ENCODE results near the gene INTS13.

INTS13 gene

DNA sequence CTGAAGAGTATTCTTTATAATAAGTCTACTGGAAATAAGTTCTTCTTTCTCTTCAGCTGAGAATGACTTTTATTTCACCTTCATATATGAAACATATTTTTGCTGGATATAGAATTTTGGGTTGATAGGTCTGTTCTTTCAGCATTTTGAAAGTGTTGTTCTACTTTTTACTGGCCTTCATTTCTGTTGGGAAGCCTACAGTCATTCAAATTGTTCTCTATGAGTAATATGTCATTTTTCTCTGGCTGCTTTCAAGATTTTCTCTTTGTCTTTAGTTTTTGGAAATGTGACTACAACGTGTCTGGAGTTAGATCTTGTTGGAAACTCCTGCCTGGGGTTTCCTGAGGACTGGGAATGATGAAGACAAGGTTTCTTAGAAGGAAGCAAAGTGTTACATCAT, 10.5 kb upstream of the INTS13 start:
- H3K4me3 ChIP-seq (ENCODE audit: low read depth, low read length) = no peak overlapping the region
- in situ Hi-C loops (cut with HindIII; ENCODE audit: low sequenced_read_pairs) = no loop called here
- no peak for DNase-seq (ENCODE audit: low read depth)
- TF ChIP-seq, protein P1, sequence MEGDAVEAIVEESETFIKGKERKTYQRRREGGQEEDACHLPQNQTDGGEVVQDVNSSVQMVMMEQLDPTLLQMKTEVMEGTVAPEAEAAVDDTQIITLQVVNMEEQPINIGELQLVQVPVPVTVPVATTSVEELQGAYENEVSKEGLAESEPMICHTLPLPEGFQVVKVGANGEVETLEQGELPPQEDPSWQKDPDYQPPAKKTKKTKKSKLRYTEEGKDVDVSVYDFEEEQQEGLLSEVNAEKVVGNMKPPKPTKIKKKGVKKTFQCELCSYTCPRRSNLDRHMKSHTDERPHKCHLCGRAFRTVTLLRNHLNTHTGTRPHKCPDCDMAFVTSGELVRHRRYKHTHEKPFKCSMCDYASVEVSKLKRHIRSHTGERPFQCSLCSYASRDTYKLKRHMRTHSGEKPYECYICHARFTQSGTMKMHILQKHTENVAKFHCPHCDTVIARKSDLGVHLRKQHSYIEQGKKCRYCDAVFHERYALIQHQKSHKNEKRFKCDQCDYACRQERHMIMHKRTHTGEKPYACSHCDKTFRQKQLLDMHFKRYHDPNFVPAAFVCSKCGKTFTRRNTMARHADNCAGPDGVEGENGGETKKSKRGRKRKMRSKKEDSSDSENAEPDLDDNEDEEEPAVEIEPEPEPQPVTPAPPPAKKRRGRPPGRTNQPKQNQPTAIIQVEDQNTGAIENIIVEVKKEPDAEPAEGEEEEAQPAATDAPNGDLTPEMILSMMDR (IDR thresholded peaks at IDR 0.05; ENCODE audit: low read depth, low read length, missing control alignments) = no peak

DNA sequence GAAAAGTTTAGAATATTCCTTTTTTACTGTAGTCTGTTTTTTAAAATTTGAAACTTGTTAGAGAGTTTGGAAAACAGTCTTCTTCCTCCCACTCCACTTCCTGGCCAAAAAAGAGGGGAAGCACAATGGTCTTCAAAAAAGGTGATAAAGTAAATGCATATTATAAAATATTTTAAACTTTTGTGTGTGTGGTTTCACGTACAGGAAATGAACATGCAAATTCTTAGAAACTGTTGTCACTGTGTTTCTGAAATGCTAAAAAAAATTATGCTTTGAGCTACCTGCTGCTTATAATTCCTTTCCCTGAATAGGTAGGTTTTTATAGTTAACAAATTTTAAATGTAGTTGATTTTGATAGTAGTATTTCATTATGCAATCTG, 3.4 kb upstream of the INTS13 start:
- DNase-seq (ENCODE audit: low read depth) = no peak
- in situ Hi-C loops (cut with HindIII; ENCODE audit: low sequenced_read_pairs) = no loop called here
- no peak overlapping the region for H3K4me3 ChIP-seq (ENCODE audit: low read depth, low read length)
- TF ChIP-seq, protein P1 (IDR thresholded peaks at IDR 0.05; ENCODE audit: low read depth, low read length, missing control alignments) = no peak

DNA sequence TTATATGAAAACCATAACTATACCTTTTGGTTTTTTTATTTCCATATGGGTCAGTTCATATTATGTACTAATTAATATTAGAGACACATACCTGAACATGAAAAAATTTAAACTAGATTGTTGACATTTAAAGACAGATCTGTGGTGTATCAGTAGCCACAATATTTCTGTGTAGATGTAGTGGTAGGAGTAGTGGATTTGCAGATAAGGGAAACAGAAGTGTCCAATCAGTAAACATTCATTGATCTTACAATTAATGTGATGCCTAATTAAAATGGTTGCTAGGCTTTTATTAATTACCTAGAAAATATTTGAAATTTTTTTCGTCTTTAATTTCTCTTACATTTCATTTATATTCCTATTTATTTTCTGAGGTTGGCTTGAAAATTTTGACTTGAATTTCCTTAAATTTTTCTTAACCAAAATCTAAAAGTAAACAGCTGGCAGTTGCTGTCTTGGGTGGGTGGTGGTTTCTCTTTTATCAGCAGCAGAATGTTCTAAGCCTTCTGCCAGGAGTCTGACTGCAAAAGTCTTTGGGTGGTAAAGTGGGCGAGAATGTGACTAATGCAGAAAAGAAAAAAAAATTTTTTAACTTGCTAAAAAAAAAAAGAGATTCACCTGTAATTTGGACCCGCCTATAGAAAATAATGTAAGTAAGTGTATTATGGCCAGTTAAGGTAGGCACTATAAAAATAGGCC, 2.9 kb upstream of the INTS13 start:
- no peak for DNase-seq (ENCODE audit: low read depth)
- in situ Hi-C loops (cut with HindIII; ENCODE audit: low sequenced_read_pairs) = no loop called here
- H3K4me3 ChIP-seq (ENCODE audit: low read depth, low read length) = no peak overlapping the region
- TF ChIP-seq, protein P1 (IDR thresholded peaks at IDR 0.05; ENCODE audit: low read depth, low read length, missing control alignments) = no peak

DNA sequence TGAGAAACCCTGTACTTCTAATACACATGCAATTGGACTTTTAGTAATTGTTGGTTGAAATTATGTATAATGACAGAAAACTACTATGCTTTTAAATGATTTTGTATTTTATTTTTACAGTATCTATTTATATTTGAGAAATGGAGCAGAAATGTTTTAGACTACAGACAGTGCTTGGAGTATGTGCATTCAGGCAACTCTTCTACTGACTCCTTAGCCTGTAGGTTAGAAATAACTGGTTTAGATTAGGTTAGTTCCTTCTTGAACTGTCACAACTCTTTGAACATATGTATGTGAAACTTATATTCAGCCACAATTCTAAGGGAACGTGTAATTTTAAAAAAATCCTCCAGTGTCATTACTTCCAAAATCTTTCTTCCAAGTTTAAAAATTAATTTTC, 2.2 kb upstream of the INTS13 start:
- no peak for DNase-seq (ENCODE audit: low read depth)
- TF ChIP-seq, protein P1 (IDR thresholded peaks at IDR 0.05; ENCODE audit: low read depth, low read length, missing control alignments) = no peak
- H3K4me3 ChIP-seq (ENCODE audit: low read depth, low read length) = peak overlapping the region; percentile 92
- in situ Hi-C loops (cut with HindIII; ENCODE audit: low sequenced_read_pairs) = no loop called here

DNA sequence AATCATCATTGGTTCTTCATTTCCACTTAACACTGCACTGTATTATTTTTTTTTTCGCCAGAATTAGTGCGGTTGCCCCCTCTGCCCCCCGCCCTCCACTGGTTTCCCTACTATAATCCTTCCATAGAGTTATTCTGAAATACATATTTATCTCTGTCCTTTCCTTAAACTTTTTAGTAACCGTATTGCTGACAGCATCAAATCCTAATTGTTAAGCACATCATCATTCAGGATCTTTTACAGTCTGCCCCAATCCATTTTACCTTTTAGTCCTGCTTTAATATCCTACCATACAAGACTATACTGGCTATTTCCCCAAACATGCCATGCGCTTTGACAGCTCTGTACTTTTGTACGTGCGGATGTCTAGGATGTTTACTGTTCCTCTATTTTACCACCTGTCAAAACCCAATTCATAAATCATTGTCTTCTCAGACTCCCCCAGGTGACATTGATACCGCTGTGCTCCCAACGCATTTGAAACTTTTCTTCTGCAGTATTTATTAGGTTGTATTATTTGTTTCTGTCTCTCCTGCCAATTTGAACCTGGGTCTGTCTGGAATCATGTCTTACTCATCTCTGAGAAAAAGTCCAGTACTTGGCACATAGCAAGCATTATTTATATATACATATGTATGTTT, 1.5 kb upstream of the INTS13 start:
- TF ChIP-seq, protein P1 (IDR thresholded peaks at IDR 0.05; ENCODE audit: low read depth, low read length, missing control alignments) = no peak
- H3K4me3 ChIP-seq (ENCODE audit: low read depth, low read length) = peak overlapping the region; percentile 92
- in situ Hi-C loops (cut with HindIII; ENCODE audit: low sequenced_read_pairs) = no loop called here
- DNase-seq (ENCODE audit: low read depth) = no peak

DNA sequence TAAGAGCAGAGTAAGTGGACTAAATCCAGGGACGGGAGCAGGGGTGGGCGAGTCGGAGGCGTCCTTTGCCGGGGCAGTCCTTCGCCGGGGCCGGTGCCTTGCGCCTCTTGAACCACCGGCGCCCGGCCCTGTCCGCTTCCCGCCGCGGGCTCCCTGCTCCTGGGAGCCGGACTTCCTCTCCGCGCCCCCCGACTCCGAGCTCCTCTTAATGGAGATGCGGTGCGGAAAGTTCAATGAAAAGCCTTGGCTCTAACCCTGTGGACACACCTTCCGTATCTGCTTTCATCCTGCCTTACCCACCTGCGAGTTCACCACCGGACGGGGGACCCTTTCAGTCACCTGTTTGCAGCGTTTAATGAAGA, 901 bp upstream of the INTS13 start:
- DNase-seq (ENCODE audit: low read depth) = no peak
- TF ChIP-seq, protein P1 (IDR thresholded peaks at IDR 0.05; ENCODE audit: low read depth, low read length, missing control alignments) = no peak
- H3K4me3 ChIP-seq (ENCODE audit: low read depth, low read length) = peak overlapping the region; percentile 92
- in situ Hi-C loops (cut with HindIII; ENCODE audit: low sequenced_read_pairs) = no loop called here

Measured in astrocyte of the cerebellum (primary cell).